A549 (cell line): ENCODE data around the gene MAMDC4. TPM values are rescaled to one million over a fixed set of nuclear protein-coding genes. Genes with fewer than 3 reads are reported as not detected.

Source experiments
- ATAC-seq, 2 experiments: fragments of 200-7000 bp in 1 of 2; fragments of >200 bp in 1 of 2; cut with Nextera tagmentation in 1 of 2; cut with Tn5 transposase in 1 of 2; 3 replicates each; pipeline versions ENCODE4 v1.8.0 to v1.9.1; 2018 to 2020; ENCODE audit warnings: mild to moderate bottlenecking in 1 of 2, moderate library complexity in 1 of 2
- CTCF ChIA-PET: fragments of 300-600 bp; sonication (Branson Sonifier 250); formaldehyde crosslinking; extraction: SDS; loops from one replicate; lab custom pipeline; 2021; ENCODE audit warnings: antibody characterized with exemption, inconsistent platforms; lab: Yijun Ruan, JAX
- POLR2A ChIA-PET: fragments of 350-600 bp; formaldehyde crosslinking; extraction: SDS; loops from one replicate; lab custom pipeline; 2021; ENCODE audit warnings: antibody characterized with exemption, inconsistent platforms; lab: Yijun Ruan, JAX
- DNase-seq, 2 experiments: peaks; one replicate each; pipeline versions ENCODE4 v3.0.0 to v3.0.0-alpha.2; 2011 to 2016; ENCODE audit warnings: low read depth in 1 of 2, low spot score in 1 of 2
- FAIRE-seq: peaks from 2 replicates; lab custom pipeline; 2011; peaks lifted over from hg19 to GRCh38; lab: Jason Lieb, UNC
- H3K27ac ChIP-seq, 2 experiments: fragments of >200 bp; sonication (Bioruptor Twin); formaldehyde crosslinking; 3 replicates each; pipeline ENCODE4 v1.5.1; 2016 to 2017
- H3K4me1 ChIP-seq: fragments of >200 bp; sonication (Bioruptor Twin); formaldehyde crosslinking; 3 replicates; pipeline ENCODE4 v1.6.1; 2016
- H3K4me2 ChIP-seq: fragments of >200 bp; sonication (Bioruptor Twin); formaldehyde crosslinking; 3 replicates; pipeline ENCODE4 v1.6.1; 2016
- H3K4me3 ChIP-seq: fragments of >200 bp; sonication (Bioruptor Twin); formaldehyde crosslinking; 3 replicates; pipeline ENCODE4 v1.5.1; 2016
- H3K9me3 ChIP-seq: fragments of >200 bp; sonication (Bioruptor Twin); formaldehyde crosslinking; 3 replicates; pipeline ENCODE4 v1.6.1; 2016
- BHLHE40 ChIP-seq: IDR thresholded peaks from 2 replicates; pipeline ENCODE4 v1.6.1; 2012; ENCODE audit warnings: low read depth, low read length, inconsistent platforms
- CBX2 ChIP-seq: fragments of 200-600 bp; sonication (generic); IDR thresholded peaks from 2 replicates; pipeline ENCODE4 v1.6.1; 2016; ENCODE audit warnings: low read depth, mild to moderate bottlenecking, borderline replicate concordance
- CEBPB ChIP-seq, 2 experiments: fragments of >200 bp in 1 of 2; sonication (Bioruptor Twin) in 1 of 2; formaldehyde crosslinking in 1 of 2; IDR thresholded peaks; 2 replicates each; pipeline ENCODE4 v1.6.1; 2012 to 2016
- CHD4 ChIP-seq: fragments of 200-600 bp; sonication (generic); IDR thresholded peaks from 2 replicates; pipeline ENCODE4 v1.6.1; 2016; ENCODE audit warnings: antibody characterized with exemption, mild to moderate bottlenecking, borderline replicate concordance
- EHMT2 ChIP-seq: fragments of 200-600 bp; sonication (generic); IDR thresholded peaks from 2 replicates; pipeline ENCODE4 v1.6.1; 2016; ENCODE audit warnings: antibody characterized with exemption, low read depth, mild to moderate bottlenecking, moderate library complexity
- FOSB ChIP-seq: fragments of 250-450 bp; sonication (Bioruptor Pico); IDR thresholded peaks from 2 replicates; pipeline ENCODE4 v1.5.0; 2020; ENCODE audit warnings: mild to moderate bottlenecking, moderate library complexity
- GATA3 ChIP-seq: IDR thresholded peaks from 2 replicates; pipeline ENCODE4 v1.6.1; 2012; ENCODE audit warnings: borderline replicate concordance
- HEYL ChIP-seq: fragments of 250-450 bp; sonication (Bioruptor Pico); IDR thresholded peaks from 2 replicates; pipeline ENCODE4 v1.8.0; 2021; ENCODE audit warnings: mild to moderate bottlenecking, moderate library complexity
- HOXA7 ChIP-seq: fragments of 250-450 bp; sonication (Bioruptor Pico); IDR thresholded peaks from 2 replicates; pipeline ENCODE4 v1.5.0; 2020; ENCODE audit warnings: mild to moderate bottlenecking, moderate library complexity
- HOXB13 ChIP-seq: fragments of 250-450 bp; sonication (Bioruptor Pico); IDR thresholded peaks from 2 replicates; pipeline ENCODE4 v1.5.0; 2020; ENCODE audit warnings: low read depth, mild to moderate bottlenecking, moderate library complexity
- HOXB5 ChIP-seq: fragments of 250-450 bp; sonication (Bioruptor Pico); IDR thresholded peaks from 2 replicates; pipeline ENCODE4 v1.5.0; 2020; ENCODE audit warnings: mild to moderate bottlenecking, moderate library complexity
- JUN ChIP-seq, 2 experiments: fragments of >200 bp; sonication (Bioruptor Twin); formaldehyde crosslinking; IDR thresholded peaks; 2 replicates in 1 of 2; 3 replicates in 1 of 2; pipeline ENCODE4 v1.6.1; 2016 to 2017
- KDM1A ChIP-seq: fragments of 200-600 bp; sonication (generic); IDR thresholded peaks from 2 replicates; pipeline ENCODE4 v1.6.1; 2016; ENCODE audit warnings: low read depth, mild to moderate bottlenecking
- MAFK ChIP-seq: fragments of 450-650 bp; IDR thresholded peaks from 2 replicates; pipeline ENCODE4 v1.6.1; 2014; ENCODE audit not compliant: partially characterized antibody
- MYC ChIP-seq: IDR thresholded peaks from 2 replicates; pipeline ENCODE4 v1.6.1; 2012; ENCODE audit warnings: mild to moderate bottlenecking, inconsistent platforms, low read length, improper control_type of control experiment, borderline replicate concordance
- NPAS2 ChIP-seq: fragments of 250-450 bp; sonication (Bioruptor Pico); IDR thresholded peaks from 2 replicates; pipeline ENCODE4 v1.8.0; 2022; ENCODE audit warnings: mild to moderate bottlenecking, moderate library complexity, borderline replicate concordance
- PHF8 ChIP-seq: fragments of 200-600 bp; sonication (generic); IDR thresholded peaks from 2 replicates; pipeline ENCODE4 v1.6.1; 2016; ENCODE audit warnings: low read depth, mild to moderate bottlenecking, antibody characterized with exemption, moderate library complexity, borderline replicate concordance
- RAD21 ChIP-seq, 2 experiments: fragments of >200 bp in 1 of 2; sonication (Bioruptor Twin) in 1 of 2; formaldehyde crosslinking in 1 of 2; IDR thresholded peaks in 1 of 2; conservative IDR thresholded peaks in 1 of 2; 2 replicates in 1 of 2; 3 replicates in 1 of 2; pipeline ENCODE4 v1.6.1; 2012 to 2018; ENCODE audit warnings: inconsistent platforms in 1 of 2
- RCOR1 ChIP-seq: fragments of 150-350 bp; IDR thresholded peaks from 2 replicates; pipeline ENCODE4 v1.6.1; 2014; ENCODE audit warnings: antibody characterized with exemption, low read length, low read depth
- RFX5 ChIP-seq: fragments of 450-650 bp; IDR thresholded peaks from 2 replicates; pipeline ENCODE4 v1.7.1; 2014; ENCODE audit warnings: antibody characterized with exemption, mild to moderate bottlenecking, moderate library complexity
- RNF2 ChIP-seq: fragments of 200-600 bp; sonication (generic); IDR thresholded peaks from 2 replicates; pipeline ENCODE4 v1.6.1; 2016; ENCODE audit warnings: low read depth, mild to moderate bottlenecking, antibody characterized with exemption, moderate library complexity, borderline replicate concordance
- SMC3 ChIP-seq: fragments of >200 bp; sonication (Bioruptor Twin); formaldehyde crosslinking; IDR thresholded peaks from 3 replicates; pipeline ENCODE4 v1.6.1; 2018; ENCODE audit warnings: inconsistent platforms
- TFCP2L1 ChIP-seq: fragments of 250-450 bp; sonication (Bioruptor Pico); IDR thresholded peaks from 2 replicates; pipeline ENCODE4 v1.5.0; 2021; ENCODE audit warnings: mild to moderate bottlenecking
- TP53 ChIP-seq: fragments of 250-450 bp; sonication (Bioruptor Pico); IDR thresholded peaks from 2 replicates; pipeline ENCODE4 v1.5.0; 2021; ENCODE audit warnings: mild to moderate bottlenecking, moderate library complexity
- ZC3H11A ChIP-seq: fragments of 450-650 bp; IDR thresholded peaks from 2 replicates; pipeline ENCODE4 v1.6.1; 2014; ENCODE audit warnings: antibody characterized with exemption, mild to moderate bottlenecking
- ZNF302 ChIP-seq: fragments of 250-450 bp; sonication (Bioruptor Pico); IDR thresholded peaks from 2 replicates; pipeline ENCODE4 v1.9.0; 2021; ENCODE audit warnings: inconsistent platforms, mild to moderate bottlenecking, moderate library complexity
- ZSCAN20 ChIP-seq: fragments of 250-450 bp; sonication (Bioruptor Pico); IDR thresholded peaks from 2 replicates; pipeline ENCODE4 v1.8.0; 2022; ENCODE audit warnings: mild to moderate bottlenecking, moderate library complexity
- WGBS: methylation state at CpG from one replicate; pipeline ENCODE4 v1.1.6; 2017; ENCODE audit errors: missing lambda C conversion rate; 5-methylcytosine and 5-hydroxymethylcytosine counted together
- polyA plus RNA-seq, 4 experiments: library from polyadenylated mRNA; depleted of rRNA in 3 of 4; stranded (reverse); fragments of >200 nt; fragmentation: RNase III in 1 of 4; extraction: RNeasy Plus Mini Kit Qiagen cat#74134 plus additional on column Dnase treatment in 1 of 4; gene quantifications; 2 replicates in 3 of 4; 3 replicates in 1 of 4; pipeline ENCODE4 v1.2.3, GENCODE V29; 2011 to 2017
- TF ChIP-seq, protein P1 (sequence below): fragments of 250-450 bp; sonication (Bioruptor Pico); IDR thresholded peaks from 2 replicates; pipeline ENCODE4 v1.5.0; 2021; ENCODE audit warnings: mild to moderate bottlenecking, moderate library complexity, borderline replicate concordance
- TF ChIP-seq, protein P2 (sequence below): fragments of 250-450 bp; sonication (Bioruptor Pico); IDR thresholded peaks from 2 replicates; pipeline ENCODE4 v1.5.0; 2020; ENCODE audit warnings: low read depth, mild to moderate bottlenecking, moderate library complexity
- TF ChIP-seq, protein P3 (sequence below): IDR thresholded peaks from 2 replicates; pipeline ENCODE4 v1.6.1; 2012; ENCODE audit warnings: low read depth, borderline replicate concordance
- TF ChIP-seq, protein P4 (sequence below): fragments of 150-350 bp; IDR thresholded peaks from 2 replicates; pipeline ENCODE4 v1.6.1; 2014; ENCODE audit warnings: low read depth, mild to moderate bottlenecking, low read length
- TF ChIP-seq, protein P5 (sequence below): IDR thresholded peaks from 2 replicates; pipeline ENCODE4 v1.6.1; 2012
- TF ChIP-seq, protein P6 (sequence below): fragments of 450-650 bp; IDR thresholded peaks from 2 replicates; pipeline ENCODE4 v1.6.1; 2014; ENCODE audit warnings: antibody characterized with exemption
- TF ChIP-seq, protein P7 (sequence below): fragments of >200 bp; sonication (Bioruptor Twin); formaldehyde crosslinking; IDR thresholded peaks from 2 replicates; pipeline ENCODE4 v1.6.1; 2016

MAMDC4 gene
- polyA plus RNA-seq, 2 of the 4 experiments (the other 2 are of a cell fraction) = 1.3 to 7.3 TPM

DNA sequence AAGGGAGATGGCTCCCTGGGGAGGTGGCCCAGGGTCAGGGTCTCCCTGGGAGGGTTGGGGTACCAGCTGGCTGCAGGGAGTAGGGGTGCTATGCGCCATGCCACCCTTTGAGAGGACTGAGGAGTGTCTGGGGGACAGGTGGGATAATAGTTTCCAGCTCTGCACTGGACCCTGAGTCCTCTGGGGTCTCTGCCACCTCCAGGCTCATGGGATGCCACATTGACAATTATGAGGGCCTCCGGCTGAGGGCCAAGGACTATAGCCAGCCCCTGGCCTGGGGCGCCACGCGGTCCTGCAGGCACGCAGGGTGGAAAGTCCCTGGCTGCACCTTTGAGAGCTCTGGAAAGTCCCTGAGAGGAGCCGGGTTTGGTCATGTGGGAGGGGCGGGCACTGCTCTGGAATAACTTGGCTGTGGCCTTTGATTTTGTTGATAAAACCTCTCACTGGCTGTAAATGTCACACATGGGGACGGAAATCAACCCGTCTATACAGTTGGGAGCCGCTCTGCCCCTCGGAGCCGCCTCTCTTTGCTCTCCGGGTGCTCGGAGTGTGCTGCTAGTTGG is 50.2 kb downstream of the MAMDC4 start:
- H3K4me1 ChIP-seq = peaks cover 73% of the 10 kb centered on the region
- DNase-seq (peak; percentile 94 to 97), FAIRE-seq (no peak), ATAC-seq (peak; percentile 65 to 79)
- POLR2A ChIA-PET = interaction anchor here (0.7 to 4.2 kb wide), 11 partner anchors 10 to 133 kb away, joined by 3 to 108 read pairs (median 4); partner anchors contain the start of genes CLIC3, EDF1, FBXW5 and PAXX
- peak overlapping the region; percentile 21 for H3K4me3 ChIP-seq
- peak overlapping the region; percentile 81 for H3K4me2 ChIP-seq
- 4% methylated on average over 10 of the region's 15 CpGs for WGBS
- H3K27ac ChIP-seq = peak overlapping the region; percentile 96
- CTCF ChIA-PET = interaction anchor here (0.6 to 10.7 kb wide), 11 partner anchors 11 to 133 kb away, joined by 3 to 139 read pairs (median 4); partner anchors contain the start of genes C8G and TRAF2
- H3K9me3 ChIP-seq = no peaks in the 10 kb centered on the region
- peak; percentile 87 for TF ChIP-seq GATA3
- TF ChIP-seq TP53 (CRISPR knock-in tag) = no peak
- peak in 1 of 2 experiments; percentile 38; a peak in 1 of 4 replicates for TF ChIP-seq CEBPB (IDR thresholded peaks at IDR 0.05)
- TF ChIP-seq NPAS2 (CRISPR knock-in tag) = no peak
- TF ChIP-seq, protein P1, sequence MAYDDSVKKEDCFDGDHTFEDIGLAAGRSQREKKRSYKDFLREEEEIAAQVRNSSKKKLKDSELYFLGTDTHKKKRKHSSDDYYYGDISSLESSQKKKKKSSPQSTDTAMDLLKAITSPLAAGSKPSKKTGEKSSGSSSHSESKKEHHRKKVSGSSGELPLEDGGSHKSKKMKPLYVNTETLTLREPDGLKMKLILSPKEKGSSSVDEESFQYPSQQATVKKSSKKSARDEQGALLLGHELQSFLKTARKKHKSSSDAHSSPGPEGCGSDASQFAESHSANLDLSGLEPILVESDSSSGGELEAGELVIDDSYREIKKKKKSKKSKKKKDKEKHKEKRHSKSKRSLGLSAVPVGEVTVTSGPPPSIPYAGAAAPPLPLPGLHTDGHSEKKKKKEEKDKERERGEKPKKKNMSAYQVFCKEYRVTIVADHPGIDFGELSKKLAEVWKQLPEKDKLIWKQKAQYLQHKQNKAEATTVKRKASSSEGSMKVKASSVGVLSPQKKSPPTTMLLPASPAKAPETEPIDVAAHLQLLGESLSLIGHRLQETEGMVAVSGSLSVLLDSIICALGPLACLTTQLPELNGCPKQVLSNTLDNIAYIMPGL = no peak
- TF ChIP-seq ZSCAN20 (CRISPR knock-in tag) = no peak
- TF ChIP-seq SMC3 = peak; percentile 10; the same call in 1 of the 3 replicates
- no peak for TF ChIP-seq PHF8
- TF ChIP-seq, protein P2, sequence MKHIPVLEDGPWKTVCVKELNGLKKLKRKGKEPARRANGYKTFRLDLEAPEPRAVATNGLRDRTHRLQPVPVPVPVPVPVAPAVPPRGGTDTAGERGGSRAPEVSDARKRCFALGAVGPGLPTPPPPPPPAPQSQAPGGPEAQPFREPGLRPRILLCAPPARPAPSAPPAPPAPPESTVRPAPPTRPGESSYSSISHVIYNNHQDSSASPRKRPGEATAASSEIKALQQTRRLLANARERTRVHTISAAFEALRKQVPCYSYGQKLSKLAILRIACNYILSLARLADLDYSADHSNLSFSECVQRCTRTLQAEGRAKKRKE (CRISPR knock-in tag) = peak; percentile 56; the same call in 1 of the 2 replicates
- TF ChIP-seq, protein P3, sequence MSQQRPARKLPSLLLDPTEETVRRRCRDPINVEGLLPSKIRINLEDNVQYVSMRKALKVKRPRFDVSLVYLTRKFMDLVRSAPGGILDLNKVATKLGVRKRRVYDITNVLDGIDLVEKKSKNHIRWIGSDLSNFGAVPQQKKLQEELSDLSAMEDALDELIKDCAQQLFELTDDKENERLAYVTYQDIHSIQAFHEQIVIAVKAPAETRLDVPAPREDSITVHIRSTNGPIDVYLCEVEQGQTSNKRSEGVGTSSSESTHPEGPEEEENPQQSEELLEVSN = peak; percentile 72; the same call in 1 of the 2 replicates
- TF ChIP-seq BHLHE40 = no peak
- peak; percentile 27 to 38; a peak in 2 of 5 replicates for TF ChIP-seq JUN (IDR thresholded peaks at IDR 0.05)
- 0 out of 5 replicates have a peak, but pooled peaks of 1 of the 2 experiments have one; percentile 9 for TF ChIP-seq RAD21 (conservative IDR thresholded peaks at IDR 0.05 in 1 of 2, IDR thresholded peaks at IDR 0.05 in 1 of 2)
- no peak for TF ChIP-seq MAFK
- peak; percentile 92 for TF ChIP-seq MYC
- TF ChIP-seq KDM1A = no peak
- no peak for TF ChIP-seq TFCP2L1 (CRISPR knock-in tag)
- no peak for TF ChIP-seq HOXA7 (CRISPR knock-in tag)
- TF ChIP-seq, protein P4, sequence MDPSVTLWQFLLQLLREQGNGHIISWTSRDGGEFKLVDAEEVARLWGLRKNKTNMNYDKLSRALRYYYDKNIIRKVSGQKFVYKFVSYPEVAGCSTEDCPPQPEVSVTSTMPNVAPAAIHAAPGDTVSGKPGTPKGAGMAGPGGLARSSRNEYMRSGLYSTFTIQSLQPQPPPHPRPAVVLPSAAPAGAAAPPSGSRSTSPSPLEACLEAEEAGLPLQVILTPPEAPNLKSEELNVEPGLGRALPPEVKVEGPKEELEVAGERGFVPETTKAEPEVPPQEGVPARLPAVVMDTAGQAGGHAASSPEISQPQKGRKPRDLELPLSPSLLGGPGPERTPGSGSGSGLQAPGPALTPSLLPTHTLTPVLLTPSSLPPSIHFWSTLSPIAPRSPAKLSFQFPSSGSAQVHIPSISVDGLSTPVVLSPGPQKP = no peak
- TF ChIP-seq, protein P5, sequence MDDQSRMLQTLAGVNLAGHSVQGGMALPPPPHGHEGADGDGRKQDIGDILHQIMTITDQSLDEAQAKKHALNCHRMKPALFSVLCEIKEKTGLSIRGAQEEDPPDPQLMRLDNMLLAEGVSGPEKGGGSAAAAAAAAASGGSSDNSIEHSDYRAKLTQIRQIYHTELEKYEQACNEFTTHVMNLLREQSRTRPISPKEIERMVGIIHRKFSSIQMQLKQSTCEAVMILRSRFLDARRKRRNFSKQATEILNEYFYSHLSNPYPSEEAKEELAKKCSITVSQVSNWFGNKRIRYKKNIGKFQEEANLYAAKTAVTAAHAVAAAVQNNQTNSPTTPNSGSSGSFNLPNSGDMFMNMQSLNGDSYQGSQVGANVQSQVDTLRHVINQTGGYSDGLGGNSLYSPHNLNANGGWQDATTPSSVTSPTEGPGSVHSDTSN = peak; percentile 8; the same call in 1 of the 2 replicates
- TF ChIP-seq HOXB13 (CRISPR knock-in tag) = peak; percentile 80; the same call in 1 of the 2 replicates
- no peak for TF ChIP-seq ZNF302
- TF ChIP-seq, protein P6, sequence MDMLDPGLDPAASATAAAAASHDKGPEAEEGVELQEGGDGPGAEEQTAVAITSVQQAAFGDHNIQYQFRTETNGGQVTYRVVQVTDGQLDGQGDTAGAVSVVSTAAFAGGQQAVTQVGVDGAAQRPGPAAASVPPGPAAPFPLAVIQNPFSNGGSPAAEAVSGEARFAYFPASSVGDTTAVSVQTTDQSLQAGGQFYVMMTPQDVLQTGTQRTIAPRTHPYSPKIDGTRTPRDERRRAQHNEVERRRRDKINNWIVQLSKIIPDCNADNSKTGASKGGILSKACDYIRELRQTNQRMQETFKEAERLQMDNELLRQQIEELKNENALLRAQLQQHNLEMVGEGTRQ = peak; percentile 79
- no peak for TF ChIP-seq EHMT2
- TF ChIP-seq RCOR1 = no peak
- no peak for TF ChIP-seq CBX2
- TF ChIP-seq, protein P7, sequence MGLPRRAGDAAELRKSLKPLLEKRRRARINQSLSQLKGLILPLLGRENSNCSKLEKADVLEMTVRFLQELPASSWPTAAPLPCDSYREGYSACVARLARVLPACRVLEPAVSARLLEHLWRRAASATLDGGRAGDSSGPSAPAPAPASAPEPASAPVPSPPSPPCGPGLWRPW = no peak
- TF ChIP-seq HOXB5 (CRISPR knock-in tag) = peak; percentile 58; the same call in 1 of the 2 replicates
- no peak for TF ChIP-seq FOSB
- TF ChIP-seq CHD4 = no peak
- peak; percentile 68; the same call in 1 of the 2 replicates for TF ChIP-seq HEYL
- no peak for TF ChIP-seq RFX5
- no peak; the same call in 1 of the 2 replicates for TF ChIP-seq ZC3H11A
- TF ChIP-seq RNF2 = no peak
